ENCODE data around the gene SCNN1A. TPM values are rescaled to one million over a fixed set of nuclear protein-coding genes. Genes with fewer than 3 reads are reported as not detected.

SCNN1A gene
- total RNA-seq, 1 experiment from 2014 or later = 118 TPM

DNA sequence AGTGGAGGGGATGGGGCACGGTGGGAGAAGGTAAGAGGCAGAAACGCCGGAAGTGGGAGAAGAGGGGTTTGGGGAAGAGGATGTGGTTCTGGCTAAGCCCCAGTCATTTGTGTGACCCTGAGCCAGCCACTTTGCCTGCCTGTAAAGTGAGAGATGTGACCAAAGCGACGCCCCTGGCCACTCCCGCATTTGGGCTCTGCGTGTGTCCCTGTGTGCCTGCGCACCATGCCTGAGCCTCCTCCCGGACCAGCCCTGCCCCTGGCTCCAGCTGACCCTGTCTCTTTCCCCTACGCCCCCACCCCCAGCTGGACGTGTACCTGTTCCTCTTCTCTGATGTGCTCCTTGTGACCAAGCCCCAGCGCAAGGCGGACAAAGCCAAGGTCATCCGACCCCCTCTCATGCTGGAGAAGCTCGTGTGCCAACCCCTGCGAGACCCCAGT is 56.9 kb downstream of the SCNN1A start:
- BruUV-seq (replicated peaks) = no TSS peak
- no peak for TF ChIP-seq FOSL1 (IDR thresholded peaks at IDR 0.05; ENCODE audit: low read depth)
- TF ChIP-seq CEBPB (IDR thresholded peaks at IDR 0.05; ENCODE audit: low read depth) = no peak
- TF ChIP-seq POLR2AphosphoS5 (IDR thresholded peaks at IDR 0.05; ENCODE audit: low read depth, low read length) = no peak
- no peak for TF ChIP-seq EZH2 (IDR thresholded peaks at IDR 0.05)
- TF ChIP-seq JUND (IDR thresholded peaks at IDR 0.05) = no peak
- no peak for TF ChIP-seq TCF7L2 (IDR thresholded peaks at IDR 0.05; ENCODE audit: borderline replicate concordance, extremely low read depth, insufficient read depth, insufficient read length)
- no peak for TF ChIP-seq ATF3 (IDR thresholded peaks at IDR 0.05)
- no peak for TF ChIP-seq SRF (IDR thresholded peaks at IDR 0.05; ENCODE audit: low read depth)
- TF ChIP-seq, protein P1, sequence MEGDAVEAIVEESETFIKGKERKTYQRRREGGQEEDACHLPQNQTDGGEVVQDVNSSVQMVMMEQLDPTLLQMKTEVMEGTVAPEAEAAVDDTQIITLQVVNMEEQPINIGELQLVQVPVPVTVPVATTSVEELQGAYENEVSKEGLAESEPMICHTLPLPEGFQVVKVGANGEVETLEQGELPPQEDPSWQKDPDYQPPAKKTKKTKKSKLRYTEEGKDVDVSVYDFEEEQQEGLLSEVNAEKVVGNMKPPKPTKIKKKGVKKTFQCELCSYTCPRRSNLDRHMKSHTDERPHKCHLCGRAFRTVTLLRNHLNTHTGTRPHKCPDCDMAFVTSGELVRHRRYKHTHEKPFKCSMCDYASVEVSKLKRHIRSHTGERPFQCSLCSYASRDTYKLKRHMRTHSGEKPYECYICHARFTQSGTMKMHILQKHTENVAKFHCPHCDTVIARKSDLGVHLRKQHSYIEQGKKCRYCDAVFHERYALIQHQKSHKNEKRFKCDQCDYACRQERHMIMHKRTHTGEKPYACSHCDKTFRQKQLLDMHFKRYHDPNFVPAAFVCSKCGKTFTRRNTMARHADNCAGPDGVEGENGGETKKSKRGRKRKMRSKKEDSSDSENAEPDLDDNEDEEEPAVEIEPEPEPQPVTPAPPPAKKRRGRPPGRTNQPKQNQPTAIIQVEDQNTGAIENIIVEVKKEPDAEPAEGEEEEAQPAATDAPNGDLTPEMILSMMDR (IDR thresholded peaks at IDR 0.05 in 2 of 3, conservative IDR thresholded peaks at IDR 0.05 in 1 of 3; ENCODE audit: borderline replicate concordance in 1 of 3, insufficient read depth in 1 of 3, low read depth in 2 of 3, low read length in 2 of 3) = no peak
- no peak for TF ChIP-seq SIN3A (IDR thresholded peaks at IDR 0.05; ENCODE audit: low read depth)

More for the DNA sequence above, 56.9 kb downstream of the SCNN1A start:
- POLR2A ChIA-PET = no interaction called here
- H3K4me3 ChIP-seq (replicated peaks in 1 of 2; ENCODE audit: low read depth in 1 of 2, low read length in 2 of 2) = no peak overlapping the region
- DNase-seq (ENCODE audit: low read depth, low spot score) = no peak
- H3K36me3 ChIP-seq (ENCODE audit: control insufficient read depth in 1 of 2, insufficient read depth in 2 of 2, low read length in 2 of 2) = peaks cover 0 to 14% of the 10 kb centered on the region in 2 experiments; a peak in 2 of 4 replicates
- intact Hi-C loops (cut with micrococcal nuclease) = no loop called here
- H3K9me2 ChIP-seq (ENCODE audit: insufficient read depth) = no peaks in the 10 kb centered on the region
- RAD21 ChIA-PET (ENCODE audit: low non-redundant PET in 1 of 2, low total read pairs in 2 of 2, uncharacterized antibody in 2 of 2, unreplicated experiment in 2 of 2) = no interaction called here
- no peaks in the 10 kb centered on the region for H3K27me3 ChIP-seq (ENCODE audit: insufficient read depth, low read length)
- H3K79me2 ChIP-seq (ENCODE audit: insufficient read depth, low read length) = no peaks in the 10 kb centered on the region
- H3K9me3 ChIP-seq (ENCODE audit: control insufficient read depth in 1 of 2, insufficient read depth in 1 of 2, low read depth in 1 of 2, low read length in 2 of 2) = no peaks in the 10 kb centered on the region
- no peak for ATAC-seq
- H3K4me1 ChIP-seq (ENCODE audit: control insufficient read depth in 1 of 2, insufficient read depth in 2 of 2, low read length in 2 of 2) = peaks cover 9 to 14% of the 10 kb centered on the region in 2 experiments
- CTCF ChIA-PET = no interaction called here
- H2AFZ ChIP-seq (ENCODE audit: low read depth, low read length, poor library complexity, severe bottlenecking) = no peak overlapping the region
- H4K20me1 ChIP-seq (ENCODE audit: insufficient read depth) = no peaks in the 10 kb centered on the region
- no peak overlapping the region for H3K9ac ChIP-seq (ENCODE audit: low read length)
- H3K4me2 ChIP-seq (ENCODE audit: low read length) = no peak overlapping the region
- H3K27ac ChIP-seq (ENCODE audit: low read depth, low read length) = no peak overlapping the region
